Measurements from ENCODE around the gene USP4.

DNA sequence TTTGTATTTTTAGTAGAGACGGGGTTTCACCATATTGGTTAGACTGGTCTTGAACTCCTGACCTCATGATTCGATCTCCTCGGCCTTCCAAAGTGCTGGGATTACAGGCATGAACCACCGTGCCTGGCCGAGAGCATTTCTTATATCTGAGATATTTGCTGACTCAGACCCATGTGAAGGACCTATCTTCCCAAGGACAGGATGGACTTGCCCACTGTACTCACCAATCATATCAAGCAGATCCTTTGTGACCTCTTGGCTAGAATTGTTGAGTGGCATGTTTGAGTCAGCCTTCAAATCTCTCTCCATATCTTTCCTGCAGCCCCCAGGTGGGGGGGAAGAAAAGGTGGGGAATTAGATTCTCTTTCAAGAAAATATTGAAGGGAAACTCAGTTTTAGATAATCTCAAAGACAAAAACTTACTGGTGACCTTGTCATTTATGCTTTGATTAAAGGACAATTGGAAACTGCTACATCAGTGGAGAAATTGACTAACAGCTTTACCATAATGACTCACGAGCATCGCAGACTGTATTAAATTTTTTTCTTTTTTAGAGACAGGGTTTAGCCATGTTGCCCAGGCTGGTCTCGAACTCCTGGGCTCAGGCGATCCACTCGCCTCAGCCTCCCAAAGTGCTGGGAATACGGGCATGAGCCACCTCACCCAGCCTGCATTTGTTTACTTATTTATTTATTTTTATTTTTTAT, 65.9 kb downstream of the USP4 start:
- TF ChIP-seq, protein P1, sequence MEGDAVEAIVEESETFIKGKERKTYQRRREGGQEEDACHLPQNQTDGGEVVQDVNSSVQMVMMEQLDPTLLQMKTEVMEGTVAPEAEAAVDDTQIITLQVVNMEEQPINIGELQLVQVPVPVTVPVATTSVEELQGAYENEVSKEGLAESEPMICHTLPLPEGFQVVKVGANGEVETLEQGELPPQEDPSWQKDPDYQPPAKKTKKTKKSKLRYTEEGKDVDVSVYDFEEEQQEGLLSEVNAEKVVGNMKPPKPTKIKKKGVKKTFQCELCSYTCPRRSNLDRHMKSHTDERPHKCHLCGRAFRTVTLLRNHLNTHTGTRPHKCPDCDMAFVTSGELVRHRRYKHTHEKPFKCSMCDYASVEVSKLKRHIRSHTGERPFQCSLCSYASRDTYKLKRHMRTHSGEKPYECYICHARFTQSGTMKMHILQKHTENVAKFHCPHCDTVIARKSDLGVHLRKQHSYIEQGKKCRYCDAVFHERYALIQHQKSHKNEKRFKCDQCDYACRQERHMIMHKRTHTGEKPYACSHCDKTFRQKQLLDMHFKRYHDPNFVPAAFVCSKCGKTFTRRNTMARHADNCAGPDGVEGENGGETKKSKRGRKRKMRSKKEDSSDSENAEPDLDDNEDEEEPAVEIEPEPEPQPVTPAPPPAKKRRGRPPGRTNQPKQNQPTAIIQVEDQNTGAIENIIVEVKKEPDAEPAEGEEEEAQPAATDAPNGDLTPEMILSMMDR (IDR thresholded peaks at IDR 0.05 in 2 of 3, conservative IDR thresholded peaks at IDR 0.05 in 1 of 3; ENCODE audit: borderline replicate concordance in 1 of 3, insufficient read depth in 1 of 3, low read depth in 2 of 3, low read length in 2 of 3): no peak
- TF ChIP-seq RAD21 (IDR thresholded peaks at IDR 0.05; ENCODE audit: low read depth): no peak
